GM18499 (cell line): ENCODE results near the gene GTPBP1.

Experiments
- ATAC-seq: cut with Tn5 transposase; IDR thresholded peaks from one replicate; pipeline ENCODE4 v1.9.1; 2021; ENCODE audit warnings: moderate number of reproducible peaks; ENCODE audit not compliant: insufficient read depth, unreplicated experiment

GTPBP1 gene

GRCh38 chr22:38738475-38739070 is 32.8 kb downstream of the GTPBP1 start:
- no peak for ATAC-seq

GRCh38 chr22:38739300-38740055 is 33.7 kb downstream of the GTPBP1 start:
- ATAC-seq: no peak

- ATAC-seq: no peak
These were observed 34.5 kb downstream of the GTPBP1 start for GRCh38 chr22:38740116-38740723.

GRCh38 chr22:38740754-38741153 is 35.0 kb downstream of the GTPBP1 start:
- ATAC-seq: no peak

DNA sequence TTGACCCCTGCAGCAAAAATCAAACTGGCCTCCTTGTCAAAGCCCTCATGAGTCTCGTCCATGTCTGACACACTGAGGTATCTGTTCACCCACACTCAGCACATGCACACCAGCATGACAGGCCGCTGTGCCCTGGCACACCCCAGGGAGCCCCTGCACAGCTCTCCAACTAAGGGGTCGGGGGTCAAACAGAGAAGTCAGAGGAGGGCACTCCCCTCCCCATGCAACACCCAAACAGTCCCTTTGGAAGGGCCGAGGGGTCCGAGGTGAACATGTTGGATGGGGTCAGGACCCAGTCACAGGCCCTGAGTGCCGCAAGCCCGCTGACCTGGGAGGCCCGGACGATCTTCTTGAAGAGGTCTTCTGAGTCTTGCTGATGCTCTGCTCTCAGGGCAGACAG is 35.4 kb downstream of the GTPBP1 start:
- ATAC-seq: no peak

DNA sequence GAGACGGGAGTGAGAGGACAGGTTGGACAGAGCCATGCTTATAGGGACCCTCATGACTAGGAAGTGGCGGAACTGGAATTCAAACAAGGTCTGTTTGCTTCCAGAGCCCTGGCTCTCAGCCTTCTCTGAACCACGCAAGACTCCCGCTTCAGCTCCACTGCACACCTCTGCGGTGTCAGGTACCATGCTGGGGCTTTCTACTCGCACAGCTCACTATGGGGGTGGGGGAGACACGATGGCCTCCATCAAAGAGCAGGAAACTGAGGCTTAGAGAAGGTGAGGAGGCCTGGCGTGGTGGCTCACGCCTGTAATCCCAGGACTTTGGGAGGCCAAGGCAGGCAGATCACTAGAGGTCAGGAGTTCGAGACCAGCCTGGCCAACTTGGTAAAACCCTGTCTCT is 35.8 kb downstream of the GTPBP1 start:
- ATAC-seq: no peak

GRCh38 chr22:38742176-38742942 is 36.6 kb downstream of the GTPBP1 start:
- no peak for ATAC-seq

- ATAC-seq: no peak
These were observed 39.2 kb downstream of the GTPBP1 start for GRCh38 chr22:38744981-38745380.

GRCh38 chr22:38745676-38746460 is 40.1 kb downstream of the GTPBP1 start:
- no peak for ATAC-seq

GRCh38 chr22:38748487-38749136 is 42.9 kb downstream of the GTPBP1 start:
- ATAC-seq: no peak

DNA sequence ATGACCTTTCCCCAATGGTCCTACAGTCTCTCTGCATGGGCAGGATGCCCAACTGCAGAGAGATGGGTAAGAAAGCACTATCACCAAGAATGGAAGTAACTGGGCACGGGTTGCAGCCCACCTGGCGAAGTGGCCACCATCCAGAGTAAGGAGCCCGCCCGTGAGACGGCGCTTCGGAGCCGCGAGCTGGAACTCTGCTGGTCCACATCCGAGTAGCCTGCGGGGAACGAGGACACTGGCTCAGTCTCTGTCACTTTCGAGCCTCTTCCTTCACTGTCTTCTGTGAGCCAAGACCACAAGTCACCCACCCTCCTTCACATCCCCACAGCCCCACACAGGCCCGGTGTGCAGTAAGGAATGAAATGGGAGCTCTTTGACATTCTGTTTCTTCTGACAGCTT is 44.4 kb downstream of the GTPBP1 start:
- no peak for ATAC-seq

- ATAC-seq: no peak
These were observed 44.9 kb downstream of the GTPBP1 start for GRCh38 chr22:38750638-38751037.

DNA sequence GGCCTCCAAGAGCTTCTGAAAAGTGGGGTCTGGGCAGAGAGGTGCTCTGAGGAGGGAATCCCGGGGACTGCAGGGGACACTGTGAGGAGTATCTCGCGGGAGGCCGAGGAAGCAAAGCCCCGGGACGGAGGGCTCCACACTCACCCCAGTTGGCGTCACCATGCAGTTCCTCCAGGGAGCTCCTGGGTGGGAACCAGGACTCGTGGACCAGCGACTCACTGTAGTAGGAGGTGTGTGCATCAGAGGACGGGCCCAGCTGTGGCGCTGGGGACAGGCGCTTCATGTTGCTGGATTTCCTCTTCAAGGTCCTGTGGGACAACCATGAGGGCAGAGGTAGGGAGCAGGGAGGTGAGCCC is 45.3 kb downstream of the GTPBP1 start:
- no peak for ATAC-seq

GRCh38 chr22:38751422-38752346 is 45.9 kb downstream of the GTPBP1 start:
- ATAC-seq: no peak

DNA sequence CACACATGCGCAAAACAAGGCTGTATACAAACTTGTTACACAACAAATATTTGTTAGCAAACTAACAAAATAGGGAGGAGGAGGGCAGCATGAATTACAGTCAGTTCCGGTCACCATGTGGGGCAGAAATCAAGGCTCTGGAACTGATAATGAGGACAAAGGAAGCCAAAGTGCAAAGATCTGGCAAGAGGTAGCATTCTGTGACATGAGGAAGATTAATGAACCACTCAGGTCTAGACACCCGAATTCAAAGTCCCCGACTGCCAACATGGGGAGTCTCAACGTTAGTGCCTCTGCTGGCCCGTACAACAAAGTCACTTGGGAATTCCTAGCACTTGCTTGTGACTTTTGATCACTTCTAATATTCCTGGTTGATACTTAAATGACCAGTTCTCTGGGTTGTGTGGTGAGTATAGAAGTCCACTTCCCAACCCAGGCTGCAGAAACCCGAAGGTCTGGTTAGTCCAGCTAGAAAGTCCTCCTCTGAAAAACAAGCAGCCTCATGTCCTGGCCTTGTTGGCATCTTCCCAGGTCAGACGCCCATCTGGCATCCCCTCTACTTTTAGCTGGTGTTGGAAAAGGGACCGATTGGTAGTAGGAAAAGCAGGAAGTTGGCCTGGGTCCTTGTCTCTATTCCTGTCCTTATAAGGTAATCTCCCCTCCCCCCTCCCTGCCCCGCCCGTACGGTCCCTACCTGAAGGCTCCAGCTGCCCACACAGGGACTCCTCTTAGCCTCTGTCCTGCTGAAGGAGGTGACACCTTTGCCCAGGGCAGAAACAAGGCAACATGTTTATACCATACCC is 48.4 kb downstream of the GTPBP1 start:
- no peak for ATAC-seq

GRCh38 chr22:38754751-38755154 is 49.0 kb downstream of the GTPBP1 start:
- ATAC-seq: no peak

GRCh38 chr22:38755155-38755910 is 49.6 kb downstream of the GTPBP1 start:
- ATAC-seq: no peak
